CD4-positive, alpha-beta T cell treated with Interleukin-6 for 4 hours (primary cell): Measurements from ENCODE around the gene TMEM132A.

Experiments
- DNase-seq: peaks from one replicate; pipeline ENCODE4 v3.0.0-alpha.2; 2020; ENCODE audit warnings: mixed read lengths

Gene TMEM132A

GRCh38 chr11:60922906-60923305 is 1.4 kb upstream of the TMEM132A start:
- DNase-seq = no peak

GRCh38 chr11:60923326-60923725 is 934 bp upstream of the TMEM132A start:
- no peak for DNase-seq

- DNase-seq = no peak
Measured at GRCh38 chr11:60923800-60924109, 505 bp upstream of the TMEM132A start.

GRCh38 chr11:60924906-60925853 is 920 bp downstream of the TMEM132A start:
- DNase-seq = peak; percentile 23

GRCh38 chr11:60925868-60926267 is 1.6 kb downstream of the TMEM132A start:
- DNase-seq = no peak

- no peak for DNase-seq
Measured at GRCh38 chr11:60926500-60926899, 2.2 kb downstream of the TMEM132A start.

- no peak for DNase-seq
Measured at GRCh38 chr11:60927061-60927592, 2.9 kb downstream of the TMEM132A start.

- no peak for DNase-seq
Measured at GRCh38 chr11:60927600-60927999, 3.3 kb downstream of the TMEM132A start.

GRCh38 chr11:60928563-60929001 is 4.3 kb downstream of the TMEM132A start:
- DNase-seq = no peak

- DNase-seq = no peak
Measured at GRCh38 chr11:60929764-60930163, 5.5 kb downstream of the TMEM132A start.

- DNase-seq = no peak
Measured at GRCh38 chr11:60930394-60930793, 6.1 kb downstream of the TMEM132A start.

- no peak for DNase-seq
Measured at GRCh38 chr11:60931917-60932316, 7.7 kb downstream of the TMEM132A start.

GRCh38 chr11:60932605-60933356 is 8.5 kb downstream of the TMEM132A start:
- no peak for DNase-seq

- no peak for DNase-seq
Measured at GRCh38 chr11:60933416-60934123, 9.3 kb downstream of the TMEM132A start.

- DNase-seq = no peak
Measured at GRCh38 chr11:60934124-60934789, 10.0 kb downstream of the TMEM132A start.

GRCh38 chr11:60934790-60935605 is 10.7 kb downstream of the TMEM132A start:
- DNase-seq = no peak

GRCh38 chr11:60935676-60936442 is 11.6 kb downstream of the TMEM132A start:
- DNase-seq = no peak

GRCh38 chr11:60936467-60937143 is 12.3 kb downstream of the TMEM132A start:
- no peak for DNase-seq

- DNase-seq = no peak
Measured at GRCh38 chr11:60937144-60937527, 12.9 kb downstream of the TMEM132A start.

GRCh38 chr11:60937811-60938210 is 13.6 kb downstream of the TMEM132A start:
- no peak for DNase-seq
